OCI-LY1 (cell line): ENCODE measurements around the gene LHFPL5.

Experiments used
- EZH2 ChIP-seq: fragments of 200-600 bp; sonication (generic), shearing (Covaris generic); IDR thresholded peaks from 2 replicates; pipeline ENCODE4 v1.8.0; 2017; ENCODE audit warnings: borderline replicate concordance, mixed run types, mild to moderate bottlenecking, antibody characterized with exemption, low read length, moderate library complexity, mixed read lengths
- TF ChIP-seq, protein P1 (sequence below): fragments of 200-600 bp; sonication (generic), shearing (Covaris generic); IDR thresholded peaks from 2 replicates; pipeline ENCODE4 v1.5.1; 2017; ENCODE audit warnings: mild to moderate bottlenecking, antibody characterized with exemption, low read length, moderate library complexity, mixed read lengths

DNA sequence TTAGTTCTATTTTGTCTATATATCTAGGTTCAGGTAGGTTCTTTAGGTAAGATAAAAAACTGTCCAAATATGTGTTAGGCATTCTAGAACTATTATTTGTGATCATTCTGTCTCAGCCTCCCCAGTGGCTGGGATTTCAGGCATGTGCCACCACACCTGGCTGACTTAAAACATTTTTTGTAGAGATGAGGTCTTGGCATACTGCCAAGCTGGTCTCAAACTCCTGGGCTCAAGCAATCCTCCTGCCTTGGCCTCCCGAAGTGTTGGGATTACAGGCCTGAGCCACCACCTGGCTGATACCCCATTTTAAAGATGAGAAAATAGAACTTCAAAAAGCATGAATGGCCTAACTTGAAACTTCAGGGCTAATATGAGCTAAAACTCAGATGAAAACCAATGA, 33.9 kb downstream of the LHFPL5 start:
- TF ChIP-seq, protein P1, sequence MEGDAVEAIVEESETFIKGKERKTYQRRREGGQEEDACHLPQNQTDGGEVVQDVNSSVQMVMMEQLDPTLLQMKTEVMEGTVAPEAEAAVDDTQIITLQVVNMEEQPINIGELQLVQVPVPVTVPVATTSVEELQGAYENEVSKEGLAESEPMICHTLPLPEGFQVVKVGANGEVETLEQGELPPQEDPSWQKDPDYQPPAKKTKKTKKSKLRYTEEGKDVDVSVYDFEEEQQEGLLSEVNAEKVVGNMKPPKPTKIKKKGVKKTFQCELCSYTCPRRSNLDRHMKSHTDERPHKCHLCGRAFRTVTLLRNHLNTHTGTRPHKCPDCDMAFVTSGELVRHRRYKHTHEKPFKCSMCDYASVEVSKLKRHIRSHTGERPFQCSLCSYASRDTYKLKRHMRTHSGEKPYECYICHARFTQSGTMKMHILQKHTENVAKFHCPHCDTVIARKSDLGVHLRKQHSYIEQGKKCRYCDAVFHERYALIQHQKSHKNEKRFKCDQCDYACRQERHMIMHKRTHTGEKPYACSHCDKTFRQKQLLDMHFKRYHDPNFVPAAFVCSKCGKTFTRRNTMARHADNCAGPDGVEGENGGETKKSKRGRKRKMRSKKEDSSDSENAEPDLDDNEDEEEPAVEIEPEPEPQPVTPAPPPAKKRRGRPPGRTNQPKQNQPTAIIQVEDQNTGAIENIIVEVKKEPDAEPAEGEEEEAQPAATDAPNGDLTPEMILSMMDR = no peak
- no peak for TF ChIP-seq EZH2
